ENCODE results near the gene CDHR1. TPM values are rescaled to one million over a fixed set of nuclear protein-coding genes. Genes with fewer than 3 reads are reported as not detected.

CDHR1 gene
- total RNA-seq, 1 experiment from 2014 or later = not detected

DNA sequence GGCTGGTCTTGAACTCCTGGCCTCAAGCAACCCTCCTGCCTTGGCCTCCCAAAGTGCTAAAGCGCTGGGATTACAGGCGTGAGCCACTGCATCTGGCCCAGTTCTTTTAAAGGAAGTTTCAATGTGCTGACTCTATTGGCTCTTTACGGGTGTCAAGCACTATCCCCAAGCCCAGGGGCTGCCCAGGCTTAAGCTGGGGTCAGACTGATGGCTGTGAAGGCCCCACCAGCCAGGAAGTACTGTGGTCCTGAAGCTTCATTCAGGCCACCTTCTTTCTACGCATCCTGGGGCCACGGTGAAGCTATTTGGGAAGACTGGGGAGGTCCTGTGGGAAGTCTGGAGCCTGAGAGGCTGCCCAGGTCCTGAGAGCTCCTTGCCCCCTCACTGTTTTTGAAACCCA lies 12.7 kb upstream of the CDHR1 start:
- no peaks in the 10 kb centered on the region for H4K20me1 ChIP-seq (ENCODE audit: insufficient read depth)
- H3K27ac ChIP-seq = no peak overlapping the region
- no peak for DNase-seq
- no peak overlapping the region for H3K4me3 ChIP-seq
- ChIA-PET CTCF (interaction anchor here (0.5 kb wide), 1 partner anchor 1132 kb away, joined by 3 read pairs; no protein-coding TSS in a partner anchor), POLR2A (ENCODE audit: unreplicated experiment) (no interaction called here)
- intact Hi-C loops (cut with micrococcal nuclease; ENCODE audit: unreplicated experiment) = no loop called here
- no peaks in the 10 kb centered on the region for H3K9me2 ChIP-seq (ENCODE audit: insufficient read depth)
- H3K27me3 ChIP-seq (ENCODE audit: insufficient read depth, low read depth) = peaks cover 57% of the 10 kb centered on the region
- no peak overlapping the region for H3K4me2 ChIP-seq
- H3K36me3 ChIP-seq (ENCODE audit: low read depth) = no peaks in the 10 kb centered on the region
- no peak for TF ChIP-seq EZH2 (IDR thresholded peaks at IDR 0.05; ENCODE audit: low read depth)
- TF ChIP-seq, protein P1, sequence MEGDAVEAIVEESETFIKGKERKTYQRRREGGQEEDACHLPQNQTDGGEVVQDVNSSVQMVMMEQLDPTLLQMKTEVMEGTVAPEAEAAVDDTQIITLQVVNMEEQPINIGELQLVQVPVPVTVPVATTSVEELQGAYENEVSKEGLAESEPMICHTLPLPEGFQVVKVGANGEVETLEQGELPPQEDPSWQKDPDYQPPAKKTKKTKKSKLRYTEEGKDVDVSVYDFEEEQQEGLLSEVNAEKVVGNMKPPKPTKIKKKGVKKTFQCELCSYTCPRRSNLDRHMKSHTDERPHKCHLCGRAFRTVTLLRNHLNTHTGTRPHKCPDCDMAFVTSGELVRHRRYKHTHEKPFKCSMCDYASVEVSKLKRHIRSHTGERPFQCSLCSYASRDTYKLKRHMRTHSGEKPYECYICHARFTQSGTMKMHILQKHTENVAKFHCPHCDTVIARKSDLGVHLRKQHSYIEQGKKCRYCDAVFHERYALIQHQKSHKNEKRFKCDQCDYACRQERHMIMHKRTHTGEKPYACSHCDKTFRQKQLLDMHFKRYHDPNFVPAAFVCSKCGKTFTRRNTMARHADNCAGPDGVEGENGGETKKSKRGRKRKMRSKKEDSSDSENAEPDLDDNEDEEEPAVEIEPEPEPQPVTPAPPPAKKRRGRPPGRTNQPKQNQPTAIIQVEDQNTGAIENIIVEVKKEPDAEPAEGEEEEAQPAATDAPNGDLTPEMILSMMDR (conservative IDR thresholded peaks at IDR 0.05) = no peak
- H2AFZ ChIP-seq = no peak overlapping the region
- H3K4me1 ChIP-seq (replicated peaks; ENCODE audit: insufficient read depth) = no peaks in the 10 kb centered on the region
- H3K79me2 ChIP-seq (ENCODE audit: low read depth) = no peaks in the 10 kb centered on the region
- peaks cover 3% of the 10 kb centered on the region; the same call in 1 of the 2 replicates for H3F3A ChIP-seq (ENCODE audit: insufficient read depth, low read depth)
- no peaks in the 10 kb centered on the region for H3K9me3 ChIP-seq (ENCODE audit: insufficient read depth, low read depth)
- no TSS peak for BruUV-seq (replicated peaks)

DNA sequence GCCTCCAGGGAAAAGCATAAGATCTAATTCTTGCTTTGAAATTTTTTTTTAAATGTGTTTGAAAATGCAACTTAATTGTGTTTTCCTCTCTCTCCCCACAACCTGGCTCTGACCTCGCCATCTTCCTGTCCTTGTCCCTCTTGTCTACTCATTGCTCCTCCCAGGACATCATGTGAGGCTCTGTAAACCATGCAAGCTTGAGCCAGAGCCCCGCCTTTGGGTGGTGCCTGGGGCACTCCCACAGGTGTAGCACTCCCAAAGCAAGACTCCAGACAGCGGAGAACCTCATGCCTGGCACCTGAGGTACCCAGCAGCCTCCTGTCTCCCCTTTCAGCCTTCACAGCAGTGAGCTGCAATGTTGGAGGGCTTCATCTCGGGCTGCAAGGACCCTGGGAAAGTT lies 9.8 kb upstream of the CDHR1 start:
- Histone ChIP-seq H3K4me1 (replicated peaks; ENCODE audit: insufficient read depth) (no peaks in the 10 kb centered on the region), H3K9me2 (ENCODE audit: insufficient read depth) (no peaks in the 10 kb centered on the region), H3K9me3 (ENCODE audit: insufficient read depth, low read depth) (no peaks in the 10 kb centered on the region), H3K4me3 (no peak overlapping the region), H3F3A (ENCODE audit: insufficient read depth, low read depth) (no peaks in the 10 kb centered on the region), H3K36me3 (ENCODE audit: low read depth) (no peaks in the 10 kb centered on the region), H3K27me3 (ENCODE audit: insufficient read depth, low read depth) (peaks cover 74% of the 10 kb centered on the region), H4K20me1 (ENCODE audit: insufficient read depth) (no peaks in the 10 kb centered on the region), H3K27ac (no peak overlapping the region), H3K79me2 (ENCODE audit: low read depth) (no peaks in the 10 kb centered on the region), H2AFZ (no peak overlapping the region), H3K4me2 (no peak overlapping the region)
- TF ChIP-seq, protein P1 (conservative IDR thresholded peaks at IDR 0.05) = no peak
- TF ChIP-seq EZH2 (IDR thresholded peaks at IDR 0.05; ENCODE audit: low read depth) = no peak
- intact Hi-C loops (cut with micrococcal nuclease; ENCODE audit: unreplicated experiment) = no loop called here
- ChIA-PET CTCF (no interaction called here), POLR2A (ENCODE audit: unreplicated experiment) (no interaction called here)
- DNase-seq = no peak
- no TSS peak for BruUV-seq (replicated peaks)

DNA sequence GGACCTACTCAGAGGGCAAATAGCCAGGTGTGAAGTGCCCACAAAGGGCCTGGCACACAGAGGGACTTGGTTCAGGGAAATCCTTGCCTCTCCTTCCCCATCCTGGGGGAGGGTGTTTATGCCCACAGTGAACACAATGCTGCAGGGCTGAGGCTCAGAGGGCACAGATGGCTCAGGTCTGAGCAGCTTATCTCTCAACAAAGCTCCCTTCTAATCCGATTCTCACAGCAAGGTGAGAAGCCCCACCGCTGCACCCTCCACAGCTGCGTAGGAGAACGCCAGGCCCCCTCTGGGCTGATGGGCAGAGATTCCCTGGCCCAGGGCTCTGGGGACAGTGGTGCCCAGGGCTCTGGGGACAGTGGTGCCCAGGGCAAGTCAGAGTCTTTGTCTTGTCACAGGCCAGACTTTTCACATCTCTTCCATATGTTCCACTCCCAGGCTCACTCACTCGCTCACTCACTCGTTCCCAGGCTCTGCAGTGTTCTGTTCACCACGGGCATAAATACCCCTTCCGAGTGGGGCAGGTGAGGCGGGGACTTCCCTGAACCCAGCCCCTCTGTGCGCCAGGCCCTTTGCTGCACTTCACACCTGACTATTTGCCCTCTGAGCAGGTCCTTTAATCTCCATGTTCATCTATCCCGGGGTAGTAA lies 8.7 kb upstream of the CDHR1 start:
- TF ChIP-seq, protein P1 (conservative IDR thresholded peaks at IDR 0.05) = no peak
- no peak for TF ChIP-seq EZH2 (IDR thresholded peaks at IDR 0.05; ENCODE audit: low read depth)
- Histone ChIP-seq H3K4me1 (replicated peaks; ENCODE audit: insufficient read depth) (no peaks in the 10 kb centered on the region), H3K9me3 (ENCODE audit: insufficient read depth, low read depth) (no peaks in the 10 kb centered on the region), H3K79me2 (ENCODE audit: low read depth) (no peaks in the 10 kb centered on the region), H3K9me2 (ENCODE audit: insufficient read depth) (no peaks in the 10 kb centered on the region), H2AFZ (no peak overlapping the region), H3K27ac (no peak overlapping the region), H3K27me3 (ENCODE audit: insufficient read depth, low read depth) (peaks cover 83% of the 10 kb centered on the region), H3K4me2 (no peak overlapping the region), H3F3A (ENCODE audit: insufficient read depth, low read depth) (no peaks in the 10 kb centered on the region), H3K36me3 (ENCODE audit: low read depth) (no peaks in the 10 kb centered on the region), H4K20me1 (ENCODE audit: insufficient read depth) (no peaks in the 10 kb centered on the region), H3K4me3 (no peak overlapping the region)
- intact Hi-C loops (cut with micrococcal nuclease; ENCODE audit: unreplicated experiment) = no loop called here
- no peak for DNase-seq
- ChIA-PET CTCF (no interaction called here), POLR2A (ENCODE audit: unreplicated experiment) (no interaction called here)
- BruUV-seq (replicated peaks) = no TSS peak

Data from PC-9 (cell line).